ENCODE results near the gene RTN4IP1.
"Not testable (repeated sequence)": the region's sequence is repeated elsewhere in the genome, so short reads cannot be mapped to it uniquely, and the experiment has no call there.

Gene RTN4IP1

GRCh38 chr6:106556368-106556960 lies 72.8 kb downstream of the RTN4IP1 start:
- TF ChIP-seq POLR2A (IDR thresholded peaks at IDR 0.05; ENCODE audit: low read depth, low read length): no peak
- DNase-seq (ENCODE audit: insufficient read length, low spot score) (no peak), FAIRE-seq (no peak)

GRCh38 chr6:106555767-106556166 lies 73.5 kb downstream of the RTN4IP1 start:
- TF ChIP-seq POLR2A (IDR thresholded peaks at IDR 0.05; ENCODE audit: low read depth, low read length): no peak

GRCh38 chr6:106553440-106553839 lies 75.9 kb downstream of the RTN4IP1 start:
- no peak for DNase-seq (ENCODE audit: insufficient read length, low spot score)
- TF ChIP-seq POLR2A (IDR thresholded peaks at IDR 0.05; ENCODE audit: low read depth, low read length): no peak
- no peak for FAIRE-seq

More at GRCh38 chr6:106555767-106556166, 73.5 kb downstream of the RTN4IP1 start:
- no peak for DNase-seq (ENCODE audit: insufficient read length, low spot score)
- no peak for FAIRE-seq

GRCh38 chr6:106551155-106551554 lies 78.1 kb downstream of the RTN4IP1 start:
- FAIRE-seq (no peak), DNase-seq (ENCODE audit: insufficient read length, low spot score) (no peak)

GRCh38 chr6:106549521-106549920 lies 79.8 kb downstream of the RTN4IP1 start:
- TF ChIP-seq POLR2A (IDR thresholded peaks at IDR 0.05; ENCODE audit: low read depth, low read length): no peak
- DNase-seq (ENCODE audit: insufficient read length, low spot score): no peak
- no peak for FAIRE-seq

More at GRCh38 chr6:106551155-106551554, 78.1 kb downstream of the RTN4IP1 start:
- TF ChIP-seq POLR2A (IDR thresholded peaks at IDR 0.05; ENCODE audit: low read depth, low read length): no peak

GRCh38 chr6:106548926-106549455 lies 80.3 kb downstream of the RTN4IP1 start:
- DNase-seq (ENCODE audit: insufficient read length, low spot score); FAIRE-seq: not testable (repeated sequence)

GRCh38 chr6:106547601-106548453 lies 81.5 kb downstream of the RTN4IP1 start:
- no peak for DNase-seq (ENCODE audit: insufficient read length, low spot score)
- no peak for TF ChIP-seq POLR2A (IDR thresholded peaks at IDR 0.05; ENCODE audit: low read depth, low read length)
- no peak for FAIRE-seq

- no peak for DNase-seq (ENCODE audit: insufficient read length, low spot score)
- no peak for TF ChIP-seq POLR2A (IDR thresholded peaks at IDR 0.05; ENCODE audit: low read depth, low read length)
- FAIRE-seq: peak; percentile 75
Observed at GRCh38 chr6:106546691-106547414, 82.4 kb downstream of the RTN4IP1 start.

- no peak for FAIRE-seq
- no peak for TF ChIP-seq POLR2A (IDR thresholded peaks at IDR 0.05; ENCODE audit: low read depth, low read length)
- no peak for DNase-seq (ENCODE audit: insufficient read length, low spot score)
Observed at GRCh38 chr6:106546261-106546690, 83.0 kb downstream of the RTN4IP1 start.

GRCh38 chr6:106540907-106541306 lies 88.4 kb downstream of the RTN4IP1 start:
- no peak for FAIRE-seq
- TF ChIP-seq POLR2A (IDR thresholded peaks at IDR 0.05; ENCODE audit: low read depth, low read length): no peak
- no peak for DNase-seq (ENCODE audit: insufficient read length, low spot score)

GRCh38 chr6:106540432-106540831 lies 88.9 kb downstream of the RTN4IP1 start:
- no peak for DNase-seq (ENCODE audit: insufficient read length, low spot score)
- FAIRE-seq: no peak

GRCh38 chr6:106539936-106540335 lies 89.4 kb downstream of the RTN4IP1 start:
- no peak for DNase-seq (ENCODE audit: insufficient read length, low spot score)
- TF ChIP-seq POLR2A (IDR thresholded peaks at IDR 0.05; ENCODE audit: low read depth, low read length): no peak

More at GRCh38 chr6:106540432-106540831, 88.9 kb downstream of the RTN4IP1 start:
- TF ChIP-seq POLR2A (IDR thresholded peaks at IDR 0.05; ENCODE audit: low read depth, low read length): no peak

GRCh38 chr6:106538145-106538544 lies 91.2 kb downstream of the RTN4IP1 start:
- FAIRE-seq (no peak), DNase-seq (ENCODE audit: insufficient read length, low spot score) (no peak)
- no peak for TF ChIP-seq POLR2A (IDR thresholded peaks at IDR 0.05; ENCODE audit: low read depth, low read length)

More at GRCh38 chr6:106539936-106540335, 89.4 kb downstream of the RTN4IP1 start:
- FAIRE-seq: no peak

GRCh38 chr6:106537662-106538061 lies 91.6 kb downstream of the RTN4IP1 start:
- FAIRE-seq (no peak), DNase-seq (ENCODE audit: insufficient read length, low spot score) (no peak)
- no peak for TF ChIP-seq POLR2A (IDR thresholded peaks at IDR 0.05; ENCODE audit: low read depth, low read length)
